GM21526 (cell line): Measurements from ENCODE around the gene YWHAG.
"Not testable (repeated sequence)": the region's sequence is repeated elsewhere in the genome, so short reads cannot be mapped to it uniquely, and the experiment has no call there.

Source experiments
- ATAC-seq: cut with Tn5 transposase; IDR thresholded peaks from one replicate; pipeline ENCODE4 v1.9.1; 2021; ENCODE audit warnings: moderate library complexity; ENCODE audit not compliant: unreplicated experiment, low FRiP score

YWHAG gene

DNA sequence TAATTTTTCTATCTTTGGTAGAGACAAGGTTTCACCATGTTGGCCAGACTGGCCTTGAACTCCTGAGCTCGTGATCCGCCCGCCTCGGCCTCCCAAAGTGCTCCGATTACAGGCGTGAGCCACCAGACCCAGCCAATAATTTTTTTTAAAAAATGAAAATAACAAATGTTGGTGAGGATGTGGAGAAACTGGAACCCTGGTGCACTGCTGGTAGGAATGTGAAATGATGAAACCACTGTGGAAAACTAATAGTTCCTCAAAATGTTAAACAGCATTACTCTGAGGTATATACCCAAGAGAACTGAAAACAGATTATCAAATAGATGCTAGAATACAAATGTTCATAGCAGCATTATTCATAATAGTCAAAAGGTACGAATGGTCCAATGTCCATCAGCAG lies 23.0 kb upstream of the YWHAG start:
- ATAC-seq, result no peak

GRCh38 chr7:76380623-76380966 lies 21.8 kb upstream of the YWHAG start:
- ATAC-seq, result no peak

GRCh38 chr7:76377186-76377918 lies 18.6 kb upstream of the YWHAG start:
- no peak for ATAC-seq

DNA sequence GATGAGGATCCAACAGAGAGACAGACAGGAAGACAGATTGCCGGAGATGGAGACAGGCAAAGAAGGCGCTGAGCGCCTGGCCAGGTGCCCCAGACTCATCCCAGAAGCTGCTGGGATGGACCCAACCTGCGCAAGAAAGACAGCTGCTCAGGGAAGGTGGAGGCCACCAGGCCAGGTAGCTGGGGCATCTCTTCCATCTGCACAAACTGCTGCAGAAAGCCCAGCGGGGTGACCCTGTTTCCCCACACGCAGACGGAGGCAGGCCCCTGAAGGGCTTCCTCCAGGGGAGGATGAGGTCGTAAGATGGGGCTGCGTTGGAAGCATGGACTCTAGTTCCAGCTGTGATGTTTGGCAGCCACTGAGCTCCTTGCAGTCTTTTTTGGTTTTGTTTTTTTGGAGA lies 16.5 kb upstream of the YWHAG start:
- ATAC-seq, result no peak

DNA sequence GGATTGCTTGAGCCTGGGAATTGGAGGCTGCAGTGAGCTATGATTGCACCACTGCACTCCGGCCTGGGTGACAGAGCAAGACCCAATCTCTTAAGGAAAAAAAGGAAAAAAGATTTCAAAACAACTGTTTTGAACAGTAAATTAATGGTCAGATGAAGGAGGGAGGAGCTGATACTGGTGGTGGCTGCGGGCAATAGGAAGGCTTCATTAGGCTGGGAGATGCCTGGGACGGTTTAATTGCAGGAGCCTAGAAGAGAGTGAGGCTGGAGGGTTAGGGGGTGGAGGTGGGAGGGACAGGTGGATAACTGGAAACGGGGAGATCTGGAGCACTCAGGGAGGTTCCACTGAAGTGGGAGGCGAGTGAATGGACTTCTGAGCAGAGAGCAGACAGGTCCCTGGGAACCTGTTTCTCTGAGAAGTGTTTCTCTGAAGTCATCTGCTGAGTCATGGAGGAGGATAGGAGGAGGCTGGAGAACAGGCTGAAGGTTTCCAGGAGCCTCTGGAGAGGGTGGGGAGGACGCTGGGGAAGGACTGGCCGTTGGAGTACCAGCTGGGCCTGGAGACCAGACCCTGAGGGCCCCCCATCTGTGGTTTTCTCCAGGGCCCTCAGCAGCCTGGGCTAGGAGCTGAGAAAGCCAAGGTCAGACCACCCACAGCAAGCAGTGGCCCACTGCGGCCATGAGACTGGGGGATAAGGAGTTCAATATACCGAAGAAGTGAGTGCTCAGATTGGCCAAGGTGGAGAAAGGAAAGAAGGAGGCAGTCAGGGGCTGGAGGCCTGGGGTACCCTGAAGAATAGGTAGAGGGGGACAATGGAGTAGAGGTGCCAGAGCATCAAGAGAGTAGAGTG lies 14.4 kb upstream of the YWHAG start:
- no peak for ATAC-seq

- no peak for ATAC-seq
These were observed 12.6 kb upstream of the YWHAG start for GRCh38 chr7:76371396-76371795.

GRCh38 chr7:76369018-76369417 lies 10.2 kb upstream of the YWHAG start:
- ATAC-seq, result no peak

GRCh38 chr7:76368190-76368589 lies 9.4 kb upstream of the YWHAG start:
- ATAC-seq, result no peak

GRCh38 chr7:76364198-76364584 lies 5.4 kb upstream of the YWHAG start:
- ATAC-seq, result no peak

GRCh38 chr7:76363754-76364153 lies 5.0 kb upstream of the YWHAG start:
- ATAC-seq, result not testable (repeated sequence)

DNA sequence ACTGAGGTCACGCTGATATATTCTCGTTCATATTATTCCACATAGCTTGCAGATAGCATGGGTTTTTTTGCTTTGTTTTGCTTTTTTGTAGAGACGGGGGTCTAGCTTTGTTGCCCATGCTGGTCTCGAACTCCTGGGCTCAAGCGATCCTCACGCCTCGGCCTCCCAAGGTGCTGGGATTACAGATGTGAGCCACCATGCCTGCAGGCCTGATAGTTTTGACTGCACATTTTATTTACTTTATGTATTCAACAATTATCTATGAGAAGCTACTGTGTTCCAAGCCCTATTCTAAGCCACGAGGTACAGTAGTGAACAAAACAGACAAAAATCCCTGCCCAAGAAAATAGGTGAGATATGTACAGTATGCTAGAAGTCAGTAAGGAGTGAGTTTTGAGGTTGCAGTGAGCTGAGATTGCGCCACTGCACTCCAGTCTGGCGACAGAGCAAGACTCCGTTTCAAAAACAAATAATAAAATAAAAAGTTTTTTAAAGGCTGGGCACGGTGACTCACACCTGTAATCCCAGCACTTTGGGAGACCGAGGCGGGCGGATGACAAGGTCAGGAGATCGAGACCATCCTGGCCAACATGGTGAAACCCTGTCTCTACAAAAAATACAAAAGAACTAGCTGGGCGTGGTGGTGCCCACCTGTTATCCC lies 1.3 kb upstream of the YWHAG start:
- no peak for ATAC-seq

DNA sequence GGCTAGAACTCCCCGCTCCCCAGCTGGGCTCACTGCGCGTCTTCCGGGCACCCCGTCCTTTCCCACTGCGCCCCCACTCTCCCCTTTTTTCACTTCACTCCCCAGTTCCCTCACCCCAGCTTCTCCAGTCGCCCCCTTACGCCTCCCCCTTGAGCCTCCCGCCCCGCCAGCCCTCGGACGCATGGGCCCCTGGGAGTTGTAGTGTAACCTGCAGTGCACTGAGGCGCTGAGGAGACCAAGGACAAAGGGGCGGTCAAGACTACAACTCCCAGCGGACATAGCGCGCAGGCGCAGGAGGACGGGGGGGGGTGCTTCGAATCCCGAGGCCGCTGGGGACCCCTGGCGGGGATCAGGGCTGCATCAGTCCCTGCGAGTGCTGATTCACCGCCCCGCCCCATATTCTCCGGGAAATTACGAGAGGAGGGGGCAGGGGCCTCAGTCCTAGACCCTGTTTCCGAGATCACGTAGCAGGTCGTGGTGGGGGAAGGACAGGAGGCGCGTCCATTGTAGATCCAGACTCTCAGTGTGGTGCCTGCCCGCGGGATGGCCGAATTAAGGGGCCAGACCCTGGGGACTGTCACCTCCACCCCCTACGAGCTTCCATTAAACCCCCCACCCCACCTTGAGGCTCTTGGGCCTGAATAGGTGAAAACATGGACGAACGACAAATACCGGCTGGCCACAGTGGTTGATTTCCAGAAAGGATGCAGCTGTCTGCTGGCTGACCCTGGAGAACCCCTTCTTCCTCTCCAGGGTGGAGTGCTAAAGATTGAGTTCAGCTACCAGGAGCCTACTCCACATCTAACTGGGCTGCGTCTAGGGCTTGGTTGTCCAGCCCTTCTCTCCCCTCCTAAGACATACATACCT lies 553 bp upstream of the YWHAG start:
- ATAC-seq, result peak; percentile 91

- ATAC-seq, result peak; percentile 29
These were observed 745 bp downstream of the YWHAG start for GRCh38 chr7:76358011-76358480.

GRCh38 chr7:76357475-76358010 lies 1.2 kb downstream of the YWHAG start:
- no peak for ATAC-seq

DNA sequence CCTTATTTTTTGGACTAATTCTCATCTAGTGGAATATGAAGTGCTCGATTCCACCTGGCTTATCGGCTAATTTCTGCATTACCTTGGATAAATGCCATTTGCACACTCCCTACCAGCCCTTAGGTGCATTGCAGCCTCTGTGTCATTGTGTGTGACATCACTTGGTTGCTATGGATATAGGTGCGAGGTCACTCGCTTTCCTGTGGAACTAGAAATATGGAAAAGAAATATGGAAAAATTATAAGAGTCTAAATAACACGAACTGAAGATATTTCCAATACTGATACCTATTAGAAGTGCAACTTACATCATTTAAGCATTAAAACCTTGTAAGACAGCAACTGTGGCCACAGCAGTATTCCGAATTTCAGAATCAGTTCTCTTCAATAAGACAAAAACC lies 2.0 kb downstream of the YWHAG start:
- ATAC-seq, result no peak

- no peak for ATAC-seq
These were observed 2.7 kb downstream of the YWHAG start for GRCh38 chr7:76356115-76356514.

DNA sequence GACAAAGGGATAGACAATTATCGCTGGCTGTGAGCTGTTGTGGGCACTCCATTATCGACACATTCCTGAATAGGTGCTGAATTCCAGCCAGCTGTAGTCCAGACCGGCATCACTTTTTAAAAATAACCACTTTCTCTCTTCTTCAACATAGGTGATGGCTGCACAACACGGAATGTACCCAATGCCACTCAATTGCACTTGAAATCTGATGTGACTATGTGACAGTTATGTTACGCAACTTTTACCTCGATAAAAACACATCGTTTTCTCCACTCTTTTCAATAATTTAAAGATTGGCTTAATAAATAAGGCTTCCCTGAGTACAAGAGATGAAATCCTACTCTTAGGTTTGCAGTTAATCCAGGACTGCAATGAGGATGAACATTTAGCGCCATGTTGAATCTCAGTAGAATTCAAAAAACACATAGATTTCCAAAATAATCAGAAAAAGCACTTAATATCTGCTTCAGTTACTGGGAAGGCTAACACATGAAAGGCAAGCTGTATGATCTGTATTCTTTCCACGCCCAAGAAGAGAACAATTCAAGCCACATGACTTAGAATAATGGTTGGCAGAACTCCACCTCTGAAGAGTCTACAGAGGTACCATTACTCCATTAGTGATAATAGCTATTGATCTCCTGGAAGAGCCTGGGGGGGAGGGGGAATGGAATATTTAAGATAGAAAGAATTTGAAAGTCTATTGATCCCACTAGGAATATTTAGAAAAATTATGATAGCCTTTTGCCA lies 3.6 kb downstream of the YWHAG start:
- no peak for ATAC-seq

DNA sequence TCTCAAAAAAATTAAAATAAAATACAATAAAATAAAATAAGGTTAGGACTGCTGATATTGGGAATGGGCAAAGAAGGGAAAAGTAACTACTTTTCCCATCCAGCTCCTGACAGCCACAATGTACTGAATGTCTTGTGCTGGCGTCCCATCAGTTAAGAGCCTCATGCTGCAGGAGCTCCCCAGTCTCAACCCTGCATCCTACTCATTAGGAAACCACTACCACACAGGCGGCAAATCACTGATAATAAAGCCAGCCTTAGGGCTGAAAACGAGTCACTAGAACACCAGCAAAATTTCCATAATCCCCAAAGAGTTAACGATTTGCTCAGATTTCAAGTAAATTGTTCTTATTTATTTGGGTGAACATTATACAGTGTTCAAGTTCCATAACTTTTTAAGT lies 4.3 kb downstream of the YWHAG start:
- no peak for ATAC-seq

DNA sequence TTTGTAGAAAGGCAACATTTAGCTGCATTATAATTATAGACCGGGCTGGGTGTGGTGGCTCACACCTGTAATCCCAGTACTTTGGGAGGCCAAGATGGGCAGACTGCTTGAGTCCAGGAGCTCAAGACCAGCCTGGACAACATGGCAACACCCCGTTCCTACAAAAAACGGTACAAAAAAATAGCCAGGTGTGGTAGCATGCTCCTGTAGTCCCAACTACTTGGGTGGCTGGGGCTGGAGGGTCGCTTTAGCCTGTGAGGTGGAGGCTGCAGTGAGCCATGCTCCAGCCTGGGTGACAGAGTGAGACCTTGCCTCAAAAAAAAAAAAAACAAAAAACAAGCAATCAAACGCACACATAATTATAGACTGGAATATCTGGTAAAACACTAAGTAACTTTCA lies 5.0 kb downstream of the YWHAG start:
- ATAC-seq, result no peak

- ATAC-seq, result no peak
These were observed 6.6 kb downstream of the YWHAG start for GRCh38 chr7:76352193-76352592.
